Measurements from ENCODE around the gene ZNF470. TPM values are rescaled to one million over a fixed set of nuclear protein-coding genes. Genes with fewer than 3 reads are reported as not detected.

Gene ZNF470
- total and polyA plus RNA-seq, 2 of the 13 experiments (the other 11 are each of a cell fraction or from before 2014, with no cell fraction given) = not detected

GRCh38 chr19:56637976-56638555 is 70.8 kb downstream of the ZNF470 start (continued):
- peak; percentile 98 for TF ChIP-seq ATF2 (CRISPR knock-in tag; IDR thresholded peaks at IDR 0.05)
- peak; percentile 98 for TF ChIP-seq PITX1 (CRISPR knock-in tag; IDR thresholded peaks at IDR 0.05)
- peak; percentile 97 for TF ChIP-seq JUNB (CRISPR knock-in tag; IDR thresholded peaks at IDR 0.05; ENCODE audit: borderline replicate concordance)
- TF ChIP-seq ZNF792 (CRISPR knock-in tag; IDR thresholded peaks at IDR 0.05) = peak; percentile 100
- TF ChIP-seq CBX1 (IDR thresholded peaks at IDR 0.05; ENCODE audit: low read depth) = peak; percentile 71
- no peak for TF ChIP-seq CREM (IDR thresholded peaks at IDR 0.05)
- peak; percentile 69 for TF ChIP-seq CREM (CRISPR knock-in tag; IDR thresholded peaks at IDR 0.05)
- peak; percentile 87 for TF ChIP-seq FOXP4 (CRISPR knock-in tag; IDR thresholded peaks at IDR 0.05)
- TF ChIP-seq ZNF562 (CRISPR knock-in tag; IDR thresholded peaks at IDR 0.05; ENCODE audit: borderline replicate concordance) = peak; percentile 87
- peak; percentile 95; the same call in 1 of the 2 replicates for TF ChIP-seq ZBTB3 (CRISPR knock-in tag; IDR thresholded peaks at IDR 0.05; ENCODE audit: borderline replicate concordance, low read depth)
- TF ChIP-seq PBX3 (CRISPR knock-in tag; IDR thresholded peaks at IDR 0.05; ENCODE audit: borderline replicate concordance) = peak; percentile 100
- TF ChIP-seq ZNF644 (CRISPR knock-in tag; IDR thresholded peaks at IDR 0.05; ENCODE audit: low read depth) = peak; percentile 89
- TF ChIP-seq PCBP2 (optimal IDR thresholded peaks at IDR 0.05; ENCODE audit: low read depth, low read length, poor library complexity, severe bottlenecking) = no peak
- peak; percentile 99 for TF ChIP-seq ZNF737 (CRISPR knock-in tag; IDR thresholded peaks at IDR 0.05; ENCODE audit: borderline replicate concordance)
- peak; percentile 94 for TF ChIP-seq THAP9 (CRISPR knock-in tag; IDR thresholded peaks at IDR 0.05; ENCODE audit: borderline replicate concordance)
- TF ChIP-seq SUZ12 (IDR thresholded peaks at IDR 0.05; ENCODE audit: low read depth, low read length) = no peak
- peak; percentile 41; the same call in 1 of the 2 replicates for TF ChIP-seq PBX2 (CRISPR knock-in tag; IDR thresholded peaks at IDR 0.05)
